ENCODE data around the gene CARMIL1.

Gene CARMIL1

DNA sequence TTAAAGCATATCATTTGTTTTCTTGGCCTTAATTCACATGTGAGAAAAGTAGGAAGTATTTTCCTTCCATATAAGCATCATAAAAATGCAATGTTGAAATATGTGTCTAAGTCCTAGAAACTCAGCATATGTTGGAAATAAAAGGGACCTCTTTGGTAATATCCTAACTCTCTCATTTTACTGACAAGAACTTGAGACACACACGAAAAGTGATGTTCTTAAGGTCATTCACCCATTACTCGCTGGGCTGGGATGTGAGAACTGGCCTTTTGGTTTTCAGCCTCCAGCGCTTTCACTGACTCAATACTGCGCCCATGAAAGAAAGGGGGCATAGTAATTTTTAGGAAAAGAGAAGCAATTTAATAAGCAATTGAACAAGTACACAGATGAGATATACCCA lies 219.3 kb downstream of the CARMIL1 start:
- no peak for DNase-seq (ENCODE audit: low read depth in 3 of 3, low spot score in 1 of 3)

DNA sequence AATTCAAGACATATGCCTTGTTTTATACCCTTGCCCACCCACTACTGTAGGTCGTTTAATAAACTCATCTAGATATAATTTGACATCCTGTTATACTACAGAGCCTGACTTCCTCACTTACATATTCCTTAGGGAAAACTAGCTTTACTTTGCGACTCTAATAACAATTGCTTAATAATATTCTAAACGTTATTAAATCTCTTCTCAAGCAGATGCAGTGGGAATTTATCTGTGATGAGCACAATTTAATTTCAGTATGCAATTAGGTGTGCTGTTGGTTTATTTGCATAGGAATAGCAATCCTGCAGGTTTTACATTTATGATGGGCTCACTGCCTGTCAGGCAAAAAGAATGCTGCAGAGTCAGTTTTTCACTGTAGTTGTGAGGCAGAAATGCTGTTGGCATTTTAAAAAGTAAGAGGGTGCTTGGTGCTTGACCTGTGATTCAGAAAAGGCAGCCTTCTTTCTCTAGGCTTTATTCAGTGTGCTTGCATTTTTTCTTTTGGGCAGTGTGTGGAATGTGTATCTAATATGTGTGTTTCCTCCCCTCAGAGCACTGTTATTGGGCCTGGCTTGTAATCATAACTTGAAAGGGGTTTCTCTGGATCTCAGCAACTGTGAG lies 220.6 kb downstream of the CARMIL1 start:
- DNase-seq (ENCODE audit: low read depth in 3 of 3, low spot score in 1 of 3), result no peak

DNA sequence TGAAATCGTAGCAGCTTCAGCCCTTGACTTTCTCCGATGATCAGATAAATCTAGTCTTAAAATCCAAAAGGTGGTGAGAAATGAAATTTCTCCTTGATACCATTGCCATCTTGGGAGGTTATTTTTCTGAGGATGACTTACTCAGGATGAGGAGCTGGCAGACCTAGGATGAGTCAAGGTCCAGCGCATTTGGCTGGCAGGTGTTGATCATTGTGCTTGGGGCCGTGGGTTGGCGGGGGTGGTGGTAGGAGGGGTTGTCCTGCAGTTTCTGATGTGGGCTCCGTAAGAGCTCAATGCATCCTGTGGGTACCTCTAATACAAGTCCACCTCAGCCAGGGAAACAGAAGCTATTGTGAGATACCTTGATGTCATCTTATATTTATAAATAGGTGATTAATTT lies 224.5 kb downstream of the CARMIL1 start:
- DNase-seq (ENCODE audit: low read depth in 3 of 3, low spot score in 1 of 3), result no peak

DNA sequence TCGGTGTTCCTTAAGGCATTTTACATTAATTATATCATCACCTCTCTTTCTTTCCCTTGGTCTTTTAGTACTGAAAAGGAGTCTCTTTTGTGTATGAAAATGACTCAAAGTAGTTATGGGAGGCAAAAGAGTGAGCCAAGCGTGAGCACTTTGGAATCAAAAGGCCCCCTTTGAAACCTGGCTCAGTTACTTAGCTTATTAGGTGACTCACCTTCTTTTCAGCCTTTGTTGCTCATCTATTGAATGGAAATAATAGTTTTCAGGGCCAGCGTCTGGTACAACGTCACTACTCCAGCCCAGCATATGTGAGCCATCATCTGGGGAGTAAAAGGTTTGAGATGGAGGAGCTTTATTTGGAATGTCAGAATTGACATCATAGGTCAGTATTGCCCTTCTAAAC lies 225.5 kb downstream of the CARMIL1 start:
- no peak for DNase-seq (ENCODE audit: low read depth in 3 of 3, low spot score in 1 of 3)

DNA sequence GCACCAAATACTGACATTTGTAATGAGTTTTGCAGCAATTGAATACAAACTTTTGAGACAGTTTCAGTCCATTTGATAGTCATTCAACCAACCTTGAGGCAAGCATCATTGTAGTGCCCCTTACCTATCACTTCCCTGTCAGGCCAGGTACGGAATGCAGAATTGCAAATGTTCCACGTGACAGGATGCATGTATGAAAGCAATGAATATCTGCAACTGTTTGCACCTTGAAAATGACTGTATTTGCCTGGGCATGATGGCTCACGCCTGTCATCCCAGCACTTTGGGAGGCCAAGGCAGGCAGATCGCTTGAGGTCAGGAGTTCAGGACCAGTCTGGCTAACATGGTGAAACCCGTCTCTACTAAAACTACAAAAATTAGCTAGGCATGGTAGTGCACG lies 226.8 kb downstream of the CARMIL1 start:
- DNase-seq (ENCODE audit: low read depth in 3 of 3, low spot score in 1 of 3), result no peak

DNA sequence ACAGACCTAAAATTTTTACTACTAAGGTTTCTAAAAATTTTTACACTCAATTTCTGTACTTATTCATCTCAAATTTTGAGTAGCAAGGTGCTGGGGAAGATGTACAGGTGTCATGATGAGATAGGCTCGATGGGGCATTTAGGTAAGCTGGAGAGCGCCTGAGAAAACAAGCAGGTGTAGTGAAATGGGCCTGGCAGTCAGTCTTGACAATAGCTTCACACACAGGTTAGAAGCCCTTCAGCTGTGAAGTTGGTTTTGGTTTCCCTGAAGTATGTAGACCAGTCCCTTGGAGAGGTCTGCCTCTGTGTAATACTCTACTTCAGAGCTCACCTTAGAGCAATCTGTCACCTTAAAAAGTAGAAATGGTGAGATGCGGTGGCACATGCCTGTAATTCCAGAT lies 228.9 kb downstream of the CARMIL1 start:
- no peak for DNase-seq (ENCODE audit: low read depth in 3 of 3, low spot score in 1 of 3)

DNA sequence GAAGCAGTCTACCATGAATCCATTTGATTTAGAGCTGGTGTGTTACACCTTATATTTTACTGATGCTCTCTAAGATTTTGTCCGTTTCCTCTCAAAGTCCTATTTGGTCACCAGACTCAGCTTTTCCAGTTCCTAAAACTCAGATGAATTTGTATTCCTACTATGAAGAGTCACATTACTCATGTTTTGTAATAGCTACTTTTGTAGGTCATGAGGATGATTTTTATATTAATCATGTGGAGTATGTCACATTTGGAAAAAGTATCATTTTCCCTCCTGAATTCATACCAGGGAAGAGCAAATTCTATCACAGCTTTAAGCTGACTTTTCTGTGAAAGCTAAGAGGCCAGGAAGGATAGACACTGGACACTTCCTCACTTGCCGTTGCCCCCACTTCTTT lies 232.2 kb downstream of the CARMIL1 start:
- no peak for DNase-seq (ENCODE audit: low read depth in 3 of 3, low spot score in 1 of 3)

DNA sequence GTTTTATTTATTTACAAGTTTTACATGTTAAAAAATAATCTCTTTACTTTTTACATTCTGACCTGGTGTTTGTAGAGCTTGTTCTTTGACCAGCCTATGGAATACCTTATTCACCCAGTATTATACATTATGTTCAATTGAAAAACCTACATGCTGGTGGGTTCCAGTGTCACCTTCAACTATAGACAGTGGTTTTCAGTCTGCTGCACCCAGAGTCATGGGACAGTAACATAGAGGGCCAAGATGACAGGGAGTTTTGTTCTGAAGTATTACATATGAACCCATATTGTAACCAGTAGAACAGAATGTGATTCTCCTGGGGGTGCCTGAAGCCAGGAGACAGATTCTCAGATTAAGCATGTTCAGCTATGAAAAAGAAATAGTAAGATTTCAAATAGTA lies 233.4 kb downstream of the CARMIL1 start:
- no peak for DNase-seq (ENCODE audit: low read depth in 3 of 3, low spot score in 1 of 3)

DNA sequence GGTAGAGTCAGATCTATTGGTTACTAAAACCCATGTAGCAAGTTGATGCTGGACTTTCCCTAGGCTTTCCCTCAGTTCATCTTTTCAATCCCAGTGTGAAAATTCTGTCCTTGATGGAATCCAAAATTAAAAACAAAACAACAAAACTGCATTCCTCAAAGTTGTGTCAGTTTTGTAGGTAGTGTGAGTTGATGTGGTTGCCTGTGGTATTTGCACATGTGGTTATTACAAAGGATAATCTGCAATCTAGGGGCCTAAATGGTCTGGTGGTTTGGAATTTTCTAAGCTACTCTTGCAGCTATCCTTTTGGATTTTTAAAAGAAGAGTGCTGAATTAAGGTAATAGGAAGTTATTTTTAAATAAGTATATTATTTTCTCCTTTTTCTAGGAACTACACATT lies 240.7 kb downstream of the CARMIL1 start:
- DNase-seq (ENCODE audit: low read depth in 3 of 3, low spot score in 1 of 3), result no peak

DNA sequence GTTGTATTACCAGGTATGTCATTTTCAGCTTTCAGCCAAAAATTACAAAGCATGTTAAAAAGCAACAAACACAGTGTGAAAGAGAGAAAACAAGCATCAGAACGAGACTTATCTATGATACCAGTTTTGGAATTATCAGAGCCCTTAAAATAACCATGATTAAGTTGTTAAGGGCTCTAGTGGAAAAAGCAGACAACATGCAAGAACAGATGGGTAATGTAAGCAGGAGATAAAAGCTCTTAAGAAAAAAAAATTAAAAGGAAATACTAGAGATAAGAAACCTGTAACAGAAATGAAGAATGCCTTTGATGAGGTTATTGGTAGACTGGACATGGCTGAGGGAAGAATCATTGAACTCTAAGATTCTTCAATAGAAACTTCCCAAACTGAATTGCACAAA lies 245.4 kb downstream of the CARMIL1 start:
- DNase-seq (ENCODE audit: low read depth in 3 of 3, low spot score in 1 of 3), result no peak

DNA sequence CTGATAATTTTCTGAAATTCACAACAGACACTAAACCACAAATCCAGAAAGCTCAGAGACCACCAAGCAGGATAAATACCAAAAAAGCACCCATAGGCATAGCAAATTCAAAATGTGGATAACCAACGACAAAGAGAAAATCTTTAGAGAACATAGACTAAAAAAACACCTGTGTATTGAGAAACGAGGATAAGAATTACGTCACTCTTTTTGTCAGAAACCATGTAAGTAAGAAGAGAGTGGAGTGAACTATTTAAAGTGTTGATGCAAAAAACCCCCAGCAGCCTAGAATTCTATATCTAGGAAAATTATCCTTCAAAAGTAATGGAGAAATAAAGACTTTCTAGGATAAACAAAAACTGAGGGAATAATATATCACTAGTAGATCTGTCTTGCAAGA lies 245.9 kb downstream of the CARMIL1 start:
- DNase-seq (ENCODE audit: low read depth in 3 of 3, low spot score in 1 of 3), result no peak

DNA sequence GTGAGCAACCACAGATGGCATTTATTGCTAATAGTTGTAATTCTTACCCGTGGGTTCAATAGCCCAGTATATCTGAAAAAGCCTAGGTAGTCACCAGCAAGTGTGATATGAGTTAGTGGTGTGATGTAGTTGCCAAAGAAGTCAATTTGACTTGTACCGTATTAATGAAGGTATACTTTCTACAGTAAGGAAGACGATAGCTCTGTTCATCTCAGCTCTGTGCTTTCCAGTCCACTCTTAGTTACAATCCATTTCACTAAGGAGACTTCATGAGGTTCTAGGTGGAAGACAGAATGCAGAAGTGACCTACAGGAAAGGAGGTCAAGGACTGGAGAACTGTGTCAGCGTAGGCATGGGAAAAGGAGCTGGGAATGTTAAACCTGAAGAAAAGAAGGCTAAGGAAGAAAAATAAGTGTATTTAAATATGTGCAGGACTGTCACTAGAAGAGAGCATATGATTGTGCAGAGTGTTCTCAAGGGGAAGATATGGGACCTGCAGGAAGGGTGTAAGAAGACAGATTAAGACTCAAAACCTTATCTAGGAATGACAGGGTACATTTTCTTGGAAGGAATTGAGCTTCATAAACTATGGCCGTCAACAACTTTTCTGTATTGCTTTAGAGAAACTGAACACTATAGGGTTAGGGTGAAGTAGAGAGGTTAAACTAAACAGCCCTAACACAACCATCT lies 255.9 kb downstream of the CARMIL1 start:
- DNase-seq (ENCODE audit: low read depth in 3 of 3, low spot score in 1 of 3), result no peak

DNA sequence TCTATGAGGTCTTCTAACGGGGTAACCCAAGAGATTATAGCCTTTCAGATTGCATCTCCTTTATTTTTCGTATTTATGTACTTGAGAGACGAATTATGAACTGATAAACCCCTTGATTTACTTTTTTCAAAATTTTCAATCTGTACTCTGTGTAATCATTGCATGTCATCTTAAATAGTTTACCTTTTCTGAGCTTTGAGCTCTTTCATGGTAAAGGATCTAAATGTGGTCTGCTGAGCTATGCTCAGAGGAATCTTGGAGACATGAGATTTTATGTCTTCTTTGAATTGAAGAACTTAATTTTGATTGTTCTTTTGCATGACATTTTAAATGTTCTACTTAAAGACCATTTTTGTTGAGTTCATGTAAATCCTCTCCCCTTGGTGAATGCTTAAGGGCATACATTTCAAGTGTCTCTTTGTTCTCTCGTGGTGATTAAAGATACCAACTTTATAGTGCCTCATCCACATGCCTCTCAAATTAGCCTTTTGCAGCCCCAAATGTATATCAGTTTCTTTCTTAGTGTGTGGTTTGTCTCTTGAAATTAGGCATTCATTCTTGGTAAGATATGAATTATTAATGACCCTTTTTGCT lies 256.6 kb downstream of the CARMIL1 start:
- DNase-seq (ENCODE audit: low read depth in 3 of 3, low spot score in 1 of 3), result no peak

DNA sequence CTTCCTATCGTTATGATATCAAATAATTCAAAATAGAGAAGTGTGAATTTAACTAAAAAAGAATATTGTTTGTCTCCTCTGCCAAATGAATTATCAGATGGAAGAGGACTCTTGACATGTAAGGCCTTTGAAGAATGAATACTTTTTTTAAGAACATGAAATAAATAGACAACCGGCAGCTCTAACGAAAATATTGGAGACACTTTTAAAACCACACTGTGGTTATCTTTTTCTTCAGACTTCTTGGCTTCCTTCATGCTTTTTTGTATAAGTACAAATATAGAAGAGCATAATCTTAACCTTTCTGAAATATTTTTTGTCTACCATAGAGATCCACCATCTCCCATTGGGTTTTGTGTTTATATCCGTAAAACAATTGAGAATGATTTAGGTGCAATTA lies 257.6 kb downstream of the CARMIL1 start:
- no peak for DNase-seq (ENCODE audit: low read depth in 3 of 3, low spot score in 1 of 3)

DNA sequence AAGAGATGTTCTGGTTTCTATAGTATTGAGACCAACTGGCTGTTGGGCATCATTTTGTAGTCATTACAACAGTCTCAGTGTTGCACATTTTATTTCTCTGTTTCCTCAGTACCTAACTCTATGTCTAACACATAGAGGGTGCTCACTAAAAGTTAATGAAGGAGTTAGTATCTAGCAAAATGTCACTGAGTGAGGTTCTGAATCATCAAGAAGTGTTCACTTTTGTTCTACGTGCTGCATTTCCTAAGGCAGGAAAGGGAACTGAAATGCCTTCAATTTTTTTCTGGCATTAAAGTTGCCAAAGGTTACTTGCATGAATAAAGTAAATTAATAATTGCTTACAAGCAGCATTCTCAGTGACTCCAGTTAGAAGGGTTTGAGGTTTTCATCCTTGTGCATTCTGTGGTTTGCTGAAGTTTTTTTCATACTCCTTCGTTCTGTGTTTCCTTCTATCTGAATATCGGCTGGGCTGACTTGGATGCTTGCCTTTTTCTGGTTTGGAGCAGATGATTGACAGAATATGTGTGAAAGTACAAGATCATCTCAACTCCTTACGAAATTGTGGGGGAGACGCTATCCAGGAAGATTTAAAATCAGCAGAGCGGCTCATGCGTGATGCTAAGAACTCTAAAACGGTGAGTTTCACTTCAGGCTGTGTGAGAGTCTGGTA lies 258.3 kb downstream of the CARMIL1 start:
- DNase-seq (ENCODE audit: low read depth in 3 of 3, low spot score in 1 of 3), result no peak

DNA sequence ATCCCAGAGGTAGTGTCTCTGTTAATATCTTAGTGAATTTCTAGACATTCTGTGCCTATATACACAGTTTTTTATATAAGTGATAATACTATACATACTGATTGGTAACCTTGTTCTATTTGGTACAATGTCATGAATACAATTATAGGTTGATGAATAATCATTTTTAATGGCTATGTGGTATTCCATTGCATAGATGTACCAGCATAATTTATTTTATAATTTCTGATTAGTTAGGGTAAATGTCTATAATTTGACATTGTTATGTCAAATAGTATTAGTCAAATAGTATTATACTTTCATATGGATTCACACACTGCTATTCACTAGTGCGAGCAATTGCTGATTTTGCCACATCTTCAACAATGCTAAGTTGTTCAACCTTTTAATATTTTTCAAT lies 262.1 kb downstream of the CARMIL1 start:
- no peak for DNase-seq (ENCODE audit: low read depth in 3 of 3, low spot score in 1 of 3)

DNA sequence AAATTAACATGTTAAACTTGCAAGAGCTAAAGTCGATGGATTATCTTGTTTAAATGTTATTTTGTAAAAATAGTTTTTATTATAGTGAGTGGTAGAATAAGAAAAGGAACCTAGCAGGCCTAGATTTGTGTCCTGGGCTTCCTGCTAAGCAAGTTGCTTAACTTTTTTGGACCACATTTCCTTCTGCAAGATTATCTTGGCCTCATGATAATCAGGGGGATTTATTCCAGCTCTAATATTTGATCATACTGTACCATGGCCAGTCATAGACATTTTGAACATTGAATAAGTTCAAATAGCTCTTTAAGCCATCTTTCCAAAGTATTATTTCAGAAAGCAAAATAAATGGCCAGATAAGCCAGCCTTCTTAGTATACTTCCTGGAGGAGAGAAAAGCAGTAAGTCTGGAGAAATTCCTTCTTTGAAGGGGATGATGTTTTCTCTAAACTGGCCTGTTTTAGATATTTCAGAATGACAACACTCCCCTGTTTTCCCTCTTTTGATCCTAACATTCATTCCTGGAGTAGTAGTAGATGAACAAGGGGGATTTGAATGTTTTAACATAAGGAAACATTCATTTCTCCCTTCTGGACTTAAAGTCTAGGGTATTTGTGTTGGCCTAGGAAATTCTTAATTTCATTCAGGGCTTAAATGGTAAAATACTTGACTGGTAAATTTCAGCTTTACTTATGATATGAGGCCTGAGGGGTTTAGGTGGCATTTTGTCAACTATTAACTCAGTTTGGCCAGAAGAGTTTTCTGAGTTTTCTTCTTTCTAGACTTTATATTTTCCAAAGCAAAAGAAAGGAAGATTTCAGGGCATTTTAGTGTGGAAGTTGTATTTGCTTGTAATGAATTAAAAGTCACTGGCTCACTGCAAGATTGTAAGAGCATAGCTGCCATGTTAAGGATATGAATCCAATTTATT lies 264.1 kb downstream of the CARMIL1 start:
- DNase-seq (ENCODE audit: low read depth in 3 of 3, low spot score in 1 of 3), result no peak

DNA sequence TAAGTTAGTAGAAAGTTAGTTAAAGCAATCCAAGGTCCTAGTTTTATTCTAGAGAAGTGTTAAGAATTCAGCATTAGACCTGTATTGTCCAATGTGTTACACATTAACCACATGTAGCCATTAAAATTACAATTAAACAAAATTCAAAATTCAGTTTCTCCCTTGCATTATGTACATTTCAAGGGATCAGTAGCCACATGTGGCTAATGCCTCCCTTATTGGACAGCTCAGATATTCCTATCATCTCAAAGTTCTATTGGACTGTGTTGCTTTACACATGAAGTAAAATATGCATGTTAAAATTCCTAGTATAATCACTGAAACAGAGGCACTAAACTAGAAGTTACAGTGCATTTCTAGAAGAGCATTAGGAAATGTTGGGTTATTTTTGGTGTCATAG lies 265.7 kb downstream of the CARMIL1 start:
- DNase-seq (ENCODE audit: low read depth in 3 of 3, low spot score in 1 of 3), result no peak

DNA sequence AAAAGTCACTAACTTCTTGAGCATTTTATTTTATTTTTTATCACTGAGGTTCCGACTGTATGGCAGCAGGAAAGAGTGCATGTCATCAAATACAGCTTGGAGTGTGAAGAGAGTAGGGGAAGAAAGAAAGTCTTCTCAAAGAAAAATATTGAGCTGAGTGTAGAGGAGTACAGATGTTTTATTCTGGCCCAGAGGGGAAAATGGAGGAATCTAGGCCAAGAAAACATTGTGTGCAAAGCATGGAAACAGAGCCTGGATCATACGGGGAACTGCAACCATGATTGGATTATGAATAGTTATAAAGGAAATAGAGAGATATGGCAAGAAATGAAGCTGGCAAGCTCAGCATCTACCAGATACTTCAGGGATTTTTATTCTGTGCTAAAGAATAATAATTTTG lies 268.6 kb downstream of the CARMIL1 start:
- no peak for DNase-seq (ENCODE audit: low read depth in 3 of 3, low spot score in 1 of 3)

DNA sequence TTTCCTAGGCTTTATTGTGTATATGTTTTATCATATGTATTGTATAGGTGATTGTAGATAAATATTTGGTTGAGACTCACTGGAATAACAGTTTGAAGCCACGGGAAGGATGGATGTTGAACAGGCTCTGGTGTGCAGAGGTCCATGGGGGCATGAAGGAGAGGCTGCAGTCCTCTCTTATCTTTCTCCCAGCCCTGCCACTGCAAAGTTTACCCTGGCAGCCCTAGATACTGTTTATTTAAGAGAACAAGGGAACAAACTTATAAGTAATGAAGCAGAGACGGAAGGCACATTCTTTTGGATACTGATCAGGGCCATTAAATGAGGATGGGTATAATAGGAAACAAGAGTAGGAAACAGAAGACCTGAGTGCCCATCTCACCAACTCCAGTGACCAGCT lies 269.3 kb downstream of the CARMIL1 start:
- DNase-seq (ENCODE audit: low read depth in 3 of 3, low spot score in 1 of 3), result no peak

DNA sequence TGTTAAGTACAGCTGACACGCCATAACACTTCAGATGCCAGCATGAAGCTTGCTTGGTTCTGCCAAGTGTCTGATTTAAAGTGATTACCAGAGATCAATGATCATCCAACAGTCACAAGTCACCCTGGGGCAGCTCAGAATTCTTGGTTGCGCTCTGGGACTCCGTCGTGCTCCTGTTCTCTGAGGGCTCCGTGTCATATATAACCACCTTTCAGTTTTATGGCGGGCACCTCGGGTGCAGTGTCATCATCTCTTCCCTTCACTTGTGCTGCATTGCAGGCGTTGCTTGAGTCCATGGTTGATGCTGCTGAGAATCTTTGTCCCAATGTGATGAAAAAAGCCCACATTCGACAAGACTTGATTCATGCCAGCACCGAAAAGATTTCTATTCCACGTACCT lies 271.5 kb downstream of the CARMIL1 start:
- no peak for DNase-seq (ENCODE audit: low read depth in 3 of 3, low spot score in 1 of 3)
